OCI-M2 (cell line): ENCODE data around the gene MPST.

Experiments used
- DNase-seq: peaks from one replicate; lab custom pipeline; 2025; ENCODE audit not compliant: unreplicated experiment; lab: John Stamatoyannopoulos, UW

Gene MPST

GRCh38 chr22:37043828-37044538 lies 24.4 kb downstream of the MPST start:
- no peak for DNase-seq

DNA sequence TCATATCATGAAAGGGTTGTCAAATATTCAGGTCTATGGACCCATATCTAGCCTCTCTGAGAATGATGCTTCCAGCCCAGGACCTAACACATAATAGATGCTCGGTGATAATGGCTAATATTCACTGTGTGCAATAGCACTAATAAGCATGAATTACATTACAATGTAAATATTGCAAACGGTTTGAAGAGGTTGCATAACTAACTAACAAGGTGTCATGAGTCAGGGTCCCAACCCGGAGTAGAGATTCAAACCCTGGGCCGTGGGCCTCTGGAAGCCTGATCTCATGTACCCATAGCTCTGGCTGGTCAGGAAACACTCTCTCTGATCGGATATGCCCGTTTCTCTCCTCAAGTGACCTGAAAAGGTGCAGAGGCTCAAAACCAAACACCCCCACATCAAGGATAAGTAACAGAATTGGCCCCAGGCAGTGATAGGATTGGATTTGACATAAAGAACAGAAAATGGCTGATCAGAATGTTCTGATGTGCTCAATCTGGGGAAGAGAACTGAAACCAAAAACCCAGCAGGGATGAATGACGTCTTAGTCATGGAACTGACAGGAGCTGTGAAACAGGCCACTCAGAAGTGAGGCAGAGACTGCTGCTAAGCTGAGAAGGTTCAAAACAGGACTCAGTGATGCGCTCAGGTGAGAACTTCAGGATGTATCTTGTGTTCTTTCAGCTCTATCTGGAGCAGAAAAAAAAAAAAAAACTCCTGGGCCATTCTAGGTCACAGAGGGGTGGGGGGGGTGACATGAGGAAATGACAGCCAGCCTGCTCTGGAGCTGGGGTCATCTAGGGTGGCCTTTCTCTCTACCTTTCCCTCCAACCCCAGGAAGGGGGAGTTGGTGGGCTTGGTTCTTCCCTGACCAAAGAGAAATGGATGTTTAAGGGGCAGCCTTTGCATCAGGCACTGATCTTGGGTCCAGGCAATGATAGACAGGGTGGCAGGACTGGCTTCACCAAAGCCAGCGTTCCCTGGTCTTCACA lies 25.4 kb downstream of the MPST start:
- DNase-seq: no peak

DNA sequence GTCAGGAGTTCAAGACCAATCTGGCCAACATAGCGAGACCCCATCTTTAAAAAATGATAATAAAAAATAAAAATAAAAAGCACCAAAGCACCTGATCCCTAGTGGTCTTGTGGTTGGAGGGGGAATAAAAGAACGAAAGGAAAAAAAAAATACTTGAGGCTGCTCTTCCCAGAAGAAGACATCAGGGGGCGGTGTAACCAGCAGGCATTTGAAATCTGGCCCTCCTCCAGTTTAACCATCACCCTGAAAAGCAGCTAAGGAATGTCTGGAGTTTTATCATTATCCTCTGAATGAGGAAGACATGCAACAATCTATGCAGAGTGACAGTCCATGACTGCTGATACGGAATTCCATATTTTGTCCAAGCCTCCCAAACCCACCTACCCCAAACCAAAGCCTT lies 26.4 kb downstream of the MPST start:
- DNase-seq: no peak

- no peak for DNase-seq
Measured at GRCh38 chr22:37046589-37046988, 27.0 kb downstream of the MPST start.

DNA sequence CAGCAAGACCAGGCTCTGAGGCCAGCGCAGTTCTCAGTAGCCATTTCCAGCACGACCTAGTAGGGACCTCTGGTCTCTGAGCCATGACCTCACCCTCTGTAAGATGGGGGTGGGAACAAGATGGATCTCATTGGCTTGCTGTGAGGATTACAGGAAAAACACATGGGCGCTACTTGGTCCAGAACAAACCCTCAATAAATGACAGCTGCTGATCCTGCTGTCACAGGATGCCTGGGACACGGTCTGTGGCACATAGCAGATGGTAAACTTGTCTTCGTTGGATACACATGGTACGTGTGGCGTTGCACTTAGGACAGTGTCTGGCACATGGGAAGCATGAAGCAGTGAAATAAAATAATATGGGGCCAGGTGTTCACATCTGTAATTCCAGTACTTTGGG lies 27.5 kb downstream of the MPST start:
- no peak for DNase-seq

- DNase-seq: no peak
Measured at GRCh38 chr22:37048133-37048532, 28.6 kb downstream of the MPST start.

DNA sequence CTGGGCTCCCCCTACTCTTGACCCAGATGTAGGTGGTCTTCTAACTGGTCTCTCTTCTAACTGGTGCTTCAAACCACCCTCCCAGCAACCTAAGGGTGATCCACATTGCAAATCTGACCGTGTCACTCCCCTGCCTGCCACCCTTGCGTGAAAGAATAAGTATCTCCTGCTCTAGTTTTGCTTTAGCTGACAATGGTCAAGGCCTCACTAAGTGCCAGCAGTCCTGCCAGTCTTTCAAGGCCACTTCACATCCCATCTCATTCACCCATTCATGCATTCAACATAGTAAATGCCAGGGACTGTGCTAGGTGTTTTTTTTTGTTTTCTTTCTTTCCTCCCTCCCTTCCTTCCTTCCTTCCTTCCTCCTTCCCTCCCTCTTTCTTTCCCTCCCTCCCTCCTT lies 29.7 kb downstream of the MPST start:
- DNase-seq: no peak

DNA sequence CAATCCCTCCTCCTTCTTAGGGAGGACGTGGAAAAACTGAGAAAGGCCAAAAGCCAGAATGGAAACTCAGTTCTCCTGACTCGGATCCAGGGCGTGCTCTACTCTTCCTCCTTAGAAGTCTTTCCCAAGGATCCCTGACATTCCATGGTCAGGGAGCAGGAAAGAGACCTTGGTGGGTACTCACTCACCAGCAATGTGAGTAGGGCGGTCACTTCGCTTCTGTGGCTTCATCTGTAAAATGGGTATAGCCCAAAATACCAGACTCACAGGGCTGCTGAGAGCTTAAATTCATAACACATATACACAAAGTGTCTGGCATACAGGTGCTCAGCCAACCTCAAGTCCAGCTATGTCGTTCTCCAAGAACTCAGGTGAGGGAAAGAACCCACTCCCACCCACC lies 31.4 kb downstream of the MPST start:
- DNase-seq: no peak

- no peak for DNase-seq
Measured at GRCh38 chr22:37051391-37052385, 32.1 kb downstream of the MPST start, which contains the start of gene KCTD17. TSS of gene KCTD17 (plus strand) at chr22:37051742. CDS start at chr22:37051761, 19 bp downstream.

DNA sequence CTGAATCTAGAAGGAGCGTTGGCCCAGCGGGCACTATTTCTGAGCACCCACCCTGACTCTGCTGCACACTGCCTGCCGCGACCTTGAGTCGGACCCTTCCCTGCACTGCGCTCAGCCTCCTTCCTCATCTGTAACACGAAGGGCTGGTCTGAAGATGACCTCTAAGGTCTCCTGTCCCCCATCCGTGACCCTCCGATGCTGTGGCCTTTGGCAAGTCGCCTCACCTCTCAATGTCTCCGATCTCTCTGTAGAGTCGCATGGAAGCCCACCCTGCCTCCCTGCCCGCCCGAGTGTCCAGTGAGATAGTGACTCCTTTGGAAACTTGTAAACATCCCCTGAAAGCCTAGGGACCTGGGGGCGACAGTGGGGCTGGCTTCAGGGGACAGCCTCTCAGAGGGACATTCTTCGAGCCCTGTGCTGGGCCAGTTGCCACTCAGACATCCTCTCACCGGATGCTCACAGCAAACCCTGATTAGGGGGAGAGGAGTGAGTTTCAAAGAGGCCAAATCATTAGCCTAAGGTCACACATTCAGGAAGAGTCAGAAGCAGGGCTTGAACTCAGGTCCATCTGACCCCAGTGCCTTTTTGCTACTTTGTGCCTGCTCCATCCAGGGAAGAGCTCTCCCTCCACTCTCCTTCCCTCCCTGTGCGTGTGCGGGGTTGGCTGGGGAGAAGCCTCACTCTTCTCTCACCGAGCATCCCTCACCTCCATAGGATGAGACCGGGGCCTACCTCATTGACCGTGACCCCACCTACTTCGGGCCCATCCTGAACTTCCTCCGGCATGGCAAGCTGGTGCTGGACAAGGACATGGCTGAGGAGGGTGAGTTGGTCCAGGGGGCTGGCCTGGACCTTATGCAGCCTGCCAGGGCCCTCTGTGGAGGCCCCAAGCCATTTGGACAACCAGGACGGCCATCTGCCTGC lies 33.1 kb downstream of the MPST start:
- DNase-seq: no peak

DNA sequence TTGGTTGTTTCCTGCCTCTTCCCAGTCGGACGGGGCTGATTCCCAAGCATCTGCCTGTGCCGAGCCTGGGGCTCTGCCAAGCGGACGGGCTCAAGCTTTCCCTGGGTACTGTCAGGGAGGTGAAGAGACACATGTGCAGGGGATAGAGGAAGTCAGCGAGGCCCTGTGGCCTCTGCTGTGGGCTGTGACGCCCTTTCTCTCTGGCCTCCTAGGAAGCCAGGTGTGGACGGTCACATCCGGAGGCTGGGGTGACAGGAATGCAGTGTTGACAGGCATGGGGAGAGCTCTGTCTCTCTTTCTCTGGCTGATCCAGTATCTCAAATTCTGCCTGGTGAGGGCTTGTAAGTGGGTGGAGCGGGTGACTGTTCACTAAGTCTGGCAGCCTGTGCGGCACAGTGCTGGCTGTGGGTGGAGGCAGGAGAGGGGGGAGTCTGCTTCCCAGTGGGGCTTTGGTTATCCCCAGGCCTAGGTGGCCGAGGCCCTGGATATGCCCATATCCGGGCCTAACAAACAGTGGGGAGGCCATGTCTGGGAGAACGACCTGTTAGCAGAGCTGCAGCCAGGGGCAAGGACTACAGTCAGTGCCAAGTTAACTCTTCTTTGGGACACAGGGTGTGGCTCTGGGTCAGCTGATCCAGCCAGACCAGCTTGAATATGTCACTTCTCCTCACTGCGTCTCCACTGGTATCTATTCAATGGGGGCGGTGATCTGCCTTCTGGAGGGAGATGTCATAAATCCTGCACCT lies 33.9 kb downstream of the MPST start:
- DNase-seq: no peak

GRCh38 chr22:37054056-37054395 lies 34.5 kb downstream of the MPST start:
- DNase-seq: no peak

- DNase-seq: no peak
Measured at GRCh38 chr22:37054600-37055365, 35.2 kb downstream of the MPST start.

DNA sequence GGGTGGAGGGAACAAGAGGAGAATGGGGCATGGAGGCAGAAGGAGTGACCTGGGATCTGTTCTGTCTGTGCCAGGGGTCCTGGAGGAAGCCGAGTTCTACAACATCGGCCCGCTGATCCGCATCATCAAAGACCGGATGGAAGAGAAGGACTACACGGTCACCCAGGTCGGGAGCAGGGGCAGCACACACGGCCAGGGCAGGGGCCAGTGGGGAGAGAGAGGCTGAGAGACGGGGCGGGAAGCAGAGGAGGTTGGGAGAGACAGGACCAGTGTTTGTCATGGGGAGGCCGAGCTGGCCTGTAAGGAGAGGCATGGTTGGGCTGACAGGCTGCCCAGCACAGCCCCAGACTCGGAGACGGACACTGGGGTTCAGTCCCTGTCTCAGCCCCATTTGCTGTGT lies 36.7 kb downstream of the MPST start:
- DNase-seq: no peak

DNA sequence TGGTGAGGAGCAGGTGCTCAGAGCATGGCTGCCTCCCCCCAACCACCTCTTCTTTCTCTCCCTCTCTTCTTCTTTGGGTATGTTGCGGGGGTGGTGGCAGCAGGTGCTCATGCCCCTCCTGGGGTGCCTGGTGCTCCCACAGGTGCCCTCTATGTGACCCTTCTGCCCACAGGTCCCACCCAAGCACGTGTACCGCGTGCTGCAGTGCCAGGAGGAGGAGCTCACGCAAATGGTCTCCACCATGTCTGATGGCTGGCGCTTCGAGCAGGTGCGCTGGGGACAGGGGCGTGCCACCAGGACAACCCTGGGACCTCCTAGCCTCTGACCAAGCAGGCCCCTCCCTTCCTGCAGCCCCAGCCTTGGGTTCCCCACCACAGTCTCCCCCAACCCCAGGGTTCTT lies 37.7 kb downstream of the MPST start:
- no peak for DNase-seq

- DNase-seq: no peak
Measured at GRCh38 chr22:37057796-37058510, 38.4 kb downstream of the MPST start.

DNA sequence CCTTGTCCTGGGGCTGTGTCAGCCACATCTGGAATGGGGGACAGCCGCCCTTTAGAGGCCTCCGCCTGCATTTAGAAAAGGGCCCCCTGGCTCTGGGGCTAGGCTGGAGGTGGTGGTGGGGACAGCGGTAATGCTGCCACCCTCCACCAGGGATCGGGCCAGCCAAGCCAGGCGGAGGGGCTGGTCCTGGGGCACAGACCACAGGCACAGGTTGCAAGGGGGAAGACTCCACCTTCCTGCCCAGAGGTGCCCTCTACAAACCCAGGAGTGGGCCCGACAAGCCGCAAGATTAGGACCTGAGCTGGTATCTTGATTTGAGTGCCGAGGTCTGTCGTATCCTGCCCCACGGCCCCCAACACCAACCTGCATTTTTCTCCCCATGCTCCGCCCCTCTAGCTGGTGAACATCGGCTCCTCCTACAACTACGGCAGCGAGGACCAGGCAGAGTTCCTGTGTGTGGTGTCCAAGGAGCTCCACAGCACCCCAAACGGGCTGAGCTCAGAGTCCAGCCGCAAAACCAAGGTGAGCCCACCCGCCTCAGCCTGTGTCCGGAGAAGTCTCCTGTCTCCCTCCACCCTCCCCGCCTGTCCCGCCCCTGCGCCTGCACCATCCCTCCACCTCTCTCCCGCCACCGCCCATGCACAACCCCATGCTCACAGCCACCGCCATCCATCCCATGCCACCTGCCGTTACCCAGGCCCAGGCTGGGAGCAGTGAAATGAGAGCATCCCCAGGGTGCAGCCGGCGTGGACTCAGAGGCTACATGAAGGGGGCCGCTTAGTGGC lies 39.6 kb downstream of the MPST start:
- no peak for DNase-seq
